Raji (cell line): ENCODE data around the gene GPRIN2.
"Not testable (repeated sequence)": the region's sequence is repeated elsewhere in the genome, so short reads cannot be mapped to it uniquely, and the experiment has no call there.

Experiments
- POLR2A ChIP-seq: IDR thresholded peaks from 2 replicates; pipeline ENCODE4 v1.6.1; 2011; ENCODE audit warnings: low read depth, low read length, control low read depth; ENCODE audit not compliant: insufficient read depth

GPRIN2 gene

DNA sequence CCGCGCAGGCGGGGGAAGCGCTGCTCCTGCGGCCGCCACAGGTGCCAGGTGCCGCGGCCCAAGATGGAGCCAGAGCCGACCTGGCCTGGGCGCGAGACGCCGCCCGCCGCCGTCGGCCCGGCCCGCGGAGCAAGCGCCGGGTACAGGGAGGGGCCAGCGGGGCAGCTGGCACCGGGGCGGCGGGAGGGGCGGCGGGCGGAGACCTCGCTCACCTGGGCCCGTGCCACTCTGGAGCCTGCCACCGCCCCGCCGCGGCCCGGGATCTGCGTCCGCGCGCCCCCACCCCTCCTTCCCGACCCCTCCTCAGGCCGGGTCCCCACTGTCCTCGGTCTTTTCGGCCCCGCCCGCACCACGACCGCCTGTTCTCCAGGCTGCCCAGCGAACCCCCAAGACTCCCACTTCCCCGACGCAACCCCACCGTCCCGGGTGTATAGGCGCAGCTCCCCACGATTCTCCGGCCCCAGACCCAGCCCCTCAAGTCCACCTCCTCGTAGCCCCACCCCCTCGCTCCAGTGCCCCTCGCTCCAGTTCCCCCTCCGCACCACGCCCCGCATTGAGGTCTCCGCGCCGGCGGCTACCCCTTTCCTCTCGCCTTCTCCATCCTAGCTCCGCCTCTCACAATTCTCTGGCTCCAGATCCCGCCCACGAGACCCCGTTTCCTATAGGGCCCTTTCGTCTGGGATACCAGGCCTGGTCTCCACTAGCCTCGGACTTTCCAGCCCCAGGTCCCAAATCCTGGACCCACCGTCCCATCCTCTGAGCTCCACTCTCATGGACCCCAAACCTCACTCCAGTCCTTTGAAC is at the start of gene GPRIN2:
Gene GPRIN2, minus strand, starts transcription at position 144 of the 804 bp plus-strand sequence. CDS start 5,922 bp downstream, outside the sequence.
- no peak for TF ChIP-seq POLR2A

DNA sequence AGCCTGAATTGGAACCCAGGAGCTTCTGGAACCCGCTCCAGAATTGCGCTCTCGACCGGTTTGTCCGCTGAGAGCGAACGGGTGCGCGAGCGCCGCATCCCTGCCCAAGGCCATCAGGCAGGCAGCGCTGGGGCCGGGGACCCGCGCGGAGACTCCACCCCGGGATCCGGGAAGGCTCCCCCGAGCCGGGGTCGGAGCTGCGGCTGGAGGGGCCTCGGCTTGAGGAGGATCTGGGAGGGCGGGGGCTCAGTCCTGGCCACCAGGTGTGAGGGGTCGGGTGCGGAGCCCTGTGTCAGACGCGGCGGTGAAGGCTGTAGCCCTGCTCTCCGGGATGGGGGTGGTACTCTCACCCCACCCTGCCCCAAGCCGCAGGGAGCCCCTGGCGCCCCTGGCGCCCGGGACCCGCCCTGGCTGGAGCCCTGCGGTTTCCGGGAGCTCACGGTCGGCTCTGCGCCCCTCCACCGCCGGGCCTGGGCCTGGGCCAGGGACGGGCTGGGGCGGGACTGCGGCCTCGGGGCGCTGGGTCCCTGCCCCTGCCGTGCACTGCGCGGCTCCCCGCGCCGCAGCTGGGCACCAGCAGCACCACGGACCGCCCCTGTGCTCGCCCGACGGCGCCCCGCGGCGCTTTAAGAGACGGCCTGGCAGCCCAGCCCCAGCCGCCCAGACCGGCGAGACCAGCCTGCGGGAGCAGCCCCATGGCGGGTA is 22.2 kb upstream of the GPRIN2 start, which contains the start of gene SYT15:
Gene SYT15, plus strand, starts transcription at position 655 of the 705 bp plus-strand sequence. Its CDS starts 41 bp downstream, at position 696.
- TF ChIP-seq POLR2A: not testable (repeated sequence)

DNA sequence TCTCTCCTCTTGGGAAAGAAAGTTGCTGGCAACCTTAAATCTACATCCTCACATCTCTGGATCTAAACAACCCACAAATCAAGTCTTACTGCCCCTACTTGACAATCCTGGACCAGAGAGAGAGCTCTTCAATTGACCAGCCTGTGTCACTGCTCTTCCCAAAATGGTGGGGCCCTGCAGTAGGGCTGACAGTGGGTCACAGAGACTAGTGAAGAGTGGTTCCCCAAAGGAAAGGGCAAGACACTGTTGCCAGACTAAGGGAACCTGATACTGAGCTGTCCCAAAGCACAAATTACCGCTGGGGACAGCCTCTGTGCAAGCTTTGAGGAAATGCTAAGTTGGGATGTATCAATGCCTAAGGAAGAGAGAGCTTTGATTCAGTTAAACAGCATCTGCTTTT is 4.5 kb upstream of the GPRIN2 start:
- no peak for TF ChIP-seq POLR2A

DNA sequence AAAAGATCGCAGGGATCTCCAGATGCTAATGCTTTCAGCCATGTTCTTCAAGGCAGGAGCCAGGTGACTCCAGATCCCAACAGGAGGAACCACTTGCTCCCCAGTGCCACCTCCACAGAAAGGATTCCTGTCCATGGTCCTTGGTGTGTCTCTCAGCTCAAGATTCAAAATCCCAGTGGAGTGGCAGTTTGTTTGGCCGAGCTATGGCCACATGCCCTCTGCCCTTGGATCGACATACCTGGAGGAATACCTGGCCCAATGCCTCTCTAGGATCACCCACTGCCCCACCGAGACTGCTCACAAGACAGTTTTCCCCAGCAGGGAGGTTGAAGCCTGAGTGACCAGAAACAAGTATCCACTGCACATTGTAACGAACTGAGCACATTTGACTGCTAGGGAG is 3.9 kb upstream of the GPRIN2 start:
- no peak for TF ChIP-seq POLR2A

DNA sequence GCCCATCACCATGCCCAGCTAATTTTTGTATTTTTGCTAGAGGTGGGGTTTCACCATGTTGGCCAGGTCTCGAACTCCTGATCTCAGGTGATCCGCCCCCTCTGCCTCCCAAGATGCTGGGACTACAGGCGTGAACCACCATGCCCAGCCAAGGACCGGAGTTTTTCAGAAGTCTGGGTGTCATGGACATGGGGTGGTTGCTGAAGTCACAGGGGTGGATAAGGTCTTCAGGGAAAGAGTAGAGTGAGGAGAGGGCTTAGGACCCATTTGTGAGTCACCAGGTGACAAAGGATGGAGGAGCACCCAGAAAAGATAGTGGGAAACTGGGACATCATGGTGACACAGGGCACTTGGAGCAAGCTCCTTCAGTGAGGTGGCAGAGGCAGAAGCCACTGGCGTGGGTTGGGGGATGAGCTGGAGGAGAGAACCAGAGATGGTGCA is 2.8 kb upstream of the GPRIN2 start:
- no peak for TF ChIP-seq POLR2A

DNA sequence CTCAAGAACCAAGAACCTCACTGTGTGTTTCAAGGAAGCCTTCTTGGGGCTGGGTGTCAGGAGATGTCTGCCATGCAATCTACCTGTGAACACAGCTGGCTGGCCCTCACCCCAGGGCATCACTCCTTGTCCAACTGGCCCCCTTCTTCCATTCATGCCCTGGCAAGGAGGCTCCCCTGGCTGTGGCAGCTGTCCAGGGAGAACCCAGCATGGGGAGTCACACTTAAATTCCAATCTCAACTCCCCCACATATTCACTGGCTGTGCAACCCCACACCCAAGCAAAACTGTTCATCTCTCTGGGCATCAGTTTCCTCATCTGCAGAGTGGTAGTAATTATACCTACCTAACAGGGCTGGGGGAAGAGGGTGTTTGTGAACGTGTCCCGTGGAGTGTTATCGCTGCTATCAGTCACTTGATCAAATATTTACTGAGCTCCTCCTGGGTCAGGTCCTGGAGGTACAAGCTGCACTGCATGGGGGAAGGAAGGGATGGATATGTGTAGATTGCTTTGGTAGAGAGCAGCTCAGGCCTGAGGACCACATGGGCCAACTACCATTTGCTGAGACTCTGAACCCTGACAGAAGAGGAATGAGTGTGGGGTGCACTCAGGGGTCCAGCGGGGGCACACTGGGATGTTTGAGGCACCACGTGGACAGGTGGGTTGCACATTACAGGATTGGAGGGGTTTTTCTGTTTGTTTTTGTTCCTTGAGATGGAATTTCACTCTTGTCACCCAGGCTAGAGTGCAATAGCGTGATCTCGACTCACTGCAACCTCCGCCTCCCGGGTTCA is 2.1 kb upstream of the GPRIN2 start:
- no peak for TF ChIP-seq POLR2A

DNA sequence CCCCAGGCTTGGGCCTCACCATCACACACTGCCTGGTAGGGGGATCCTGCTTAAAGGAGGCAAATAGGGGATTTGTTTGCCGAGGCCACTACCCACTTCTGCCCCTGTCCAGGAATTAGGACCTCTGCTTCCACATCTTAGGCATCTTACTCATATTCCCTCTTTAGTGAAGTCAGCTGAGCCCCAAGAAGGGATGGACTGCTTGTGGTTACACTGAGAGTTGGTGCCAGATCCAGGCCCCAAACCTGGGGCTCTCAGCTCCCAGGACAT is 1.6 kb upstream of the GPRIN2 start:
- TF ChIP-seq POLR2A: no peak

DNA sequence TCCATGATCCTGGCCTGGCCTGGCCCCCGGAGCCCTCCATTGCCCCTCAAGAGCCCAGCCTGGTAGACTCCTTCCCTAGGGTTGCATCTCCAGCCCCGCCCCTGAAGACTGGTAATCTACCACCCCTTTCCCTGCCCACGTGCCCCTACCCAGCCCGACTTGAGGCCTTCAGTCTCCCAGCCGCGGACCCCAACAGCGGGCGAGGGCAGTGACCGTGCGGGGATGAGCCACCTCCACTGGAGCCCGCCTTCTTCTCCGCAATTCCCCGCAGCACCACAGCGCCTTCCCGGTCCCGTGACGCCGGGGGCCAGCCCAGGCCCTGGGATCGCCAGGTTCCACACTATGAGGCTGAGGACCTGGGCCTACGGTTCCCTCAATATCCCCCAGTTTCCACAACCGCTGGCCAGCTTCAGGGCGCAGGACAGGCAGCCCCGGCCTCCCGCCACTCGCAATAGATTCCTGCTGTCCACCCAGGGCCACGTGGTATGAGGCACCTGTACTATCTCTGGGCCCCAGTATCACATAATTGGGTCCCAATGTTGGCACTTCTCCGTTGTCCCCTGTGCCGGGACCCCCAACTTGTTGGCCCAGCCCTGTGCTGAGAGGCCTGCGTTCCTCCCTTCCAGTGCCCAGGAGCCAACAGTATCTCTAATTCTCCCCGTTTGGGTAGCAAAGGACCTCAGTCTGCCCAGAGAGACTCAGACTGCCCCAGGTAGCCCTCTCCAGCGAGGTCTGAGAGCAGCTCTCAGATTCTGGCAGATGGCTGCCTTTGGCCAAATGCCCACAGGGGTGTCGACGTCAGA is 1.1 kb upstream of the GPRIN2 start:
- no peak for TF ChIP-seq POLR2A

DNA sequence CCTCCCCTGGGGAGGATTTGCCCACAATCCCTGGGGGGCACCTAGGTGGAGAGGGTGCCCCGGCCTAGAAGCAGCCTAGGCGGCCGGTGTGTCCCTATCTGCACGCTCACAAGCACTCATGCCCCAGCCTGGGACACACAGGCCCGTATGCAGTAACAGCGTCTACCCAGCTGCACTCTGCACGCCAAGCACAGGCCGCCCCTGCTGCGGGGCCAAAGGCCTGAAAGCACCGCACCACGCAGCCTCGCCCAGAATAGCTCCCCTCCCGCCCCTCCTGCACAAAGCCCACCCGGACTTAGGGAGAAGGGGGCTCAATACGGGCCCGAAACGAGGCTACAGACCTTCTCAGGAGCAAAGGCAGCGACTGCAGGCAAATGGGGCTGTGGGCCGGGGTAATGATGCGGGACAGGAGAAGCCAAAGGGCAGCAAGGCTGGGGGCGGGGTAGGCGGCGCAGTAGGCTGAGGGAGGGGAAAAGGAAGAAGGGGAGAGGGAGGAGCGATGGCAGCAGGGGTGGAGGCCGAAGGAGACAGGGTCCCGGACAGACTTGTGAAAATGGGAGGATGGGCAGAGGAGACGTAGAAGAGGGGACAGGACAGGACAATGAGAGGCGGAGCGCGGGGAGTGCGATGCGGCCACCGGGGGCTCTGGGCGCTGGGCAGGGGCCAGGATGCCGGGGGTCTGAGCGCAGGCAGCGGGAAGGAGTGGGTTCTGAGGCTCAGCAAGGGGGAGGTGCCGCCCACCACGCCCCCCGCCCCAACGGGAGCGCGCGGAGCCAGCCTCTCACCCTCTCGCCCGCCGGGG is 544 bp downstream of the GPRIN2 start:
- TF ChIP-seq POLR2A: no peak

DNA sequence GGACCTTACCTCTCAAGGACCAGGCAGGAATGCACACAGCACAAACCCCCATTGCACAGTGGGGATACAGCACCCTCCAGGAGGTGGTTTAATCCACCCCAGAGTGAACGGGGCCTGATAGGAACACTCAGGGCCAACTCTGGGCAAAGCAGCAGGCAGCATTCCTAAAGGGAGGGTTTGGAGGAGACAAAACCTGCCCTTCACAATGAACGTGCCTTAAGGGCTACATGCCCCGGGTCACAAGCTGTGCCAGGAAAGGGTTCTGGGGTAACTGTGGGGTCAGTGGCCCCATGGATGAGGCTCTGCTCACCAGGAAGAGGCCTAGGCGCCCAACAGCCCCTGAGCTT is 1.1 kb downstream of the GPRIN2 start:
- TF ChIP-seq POLR2A: no peak

DNA sequence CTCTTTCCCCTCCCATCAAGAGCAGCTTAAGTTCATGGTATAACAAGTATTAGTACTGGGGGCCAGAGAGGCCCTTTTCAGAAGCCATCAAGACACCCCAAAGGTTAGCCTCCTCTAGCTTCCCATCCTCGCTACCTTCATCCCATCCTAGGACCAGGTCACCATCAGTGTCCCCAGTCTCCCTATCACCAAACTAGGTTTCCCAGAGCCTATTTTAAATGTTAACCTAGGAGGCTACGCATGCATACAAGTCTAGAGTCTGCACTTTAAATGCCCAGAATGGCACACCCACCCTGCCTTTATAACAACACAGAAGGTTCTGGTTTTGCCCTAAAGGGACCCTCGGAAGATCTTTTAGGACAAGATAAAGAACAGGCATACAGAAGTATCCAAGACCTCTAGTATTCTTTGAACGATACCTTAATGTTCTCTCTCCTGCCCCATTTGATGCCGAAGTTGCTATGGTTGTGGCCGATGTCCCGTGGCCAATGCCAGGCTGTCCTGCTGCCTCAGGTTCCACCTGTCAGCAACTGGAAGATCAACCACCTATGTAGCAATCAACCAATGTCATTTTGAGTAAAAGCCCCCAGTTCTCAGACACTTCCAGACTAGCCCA is 2.2 kb downstream of the GPRIN2 start:
- no peak for TF ChIP-seq POLR2A

DNA sequence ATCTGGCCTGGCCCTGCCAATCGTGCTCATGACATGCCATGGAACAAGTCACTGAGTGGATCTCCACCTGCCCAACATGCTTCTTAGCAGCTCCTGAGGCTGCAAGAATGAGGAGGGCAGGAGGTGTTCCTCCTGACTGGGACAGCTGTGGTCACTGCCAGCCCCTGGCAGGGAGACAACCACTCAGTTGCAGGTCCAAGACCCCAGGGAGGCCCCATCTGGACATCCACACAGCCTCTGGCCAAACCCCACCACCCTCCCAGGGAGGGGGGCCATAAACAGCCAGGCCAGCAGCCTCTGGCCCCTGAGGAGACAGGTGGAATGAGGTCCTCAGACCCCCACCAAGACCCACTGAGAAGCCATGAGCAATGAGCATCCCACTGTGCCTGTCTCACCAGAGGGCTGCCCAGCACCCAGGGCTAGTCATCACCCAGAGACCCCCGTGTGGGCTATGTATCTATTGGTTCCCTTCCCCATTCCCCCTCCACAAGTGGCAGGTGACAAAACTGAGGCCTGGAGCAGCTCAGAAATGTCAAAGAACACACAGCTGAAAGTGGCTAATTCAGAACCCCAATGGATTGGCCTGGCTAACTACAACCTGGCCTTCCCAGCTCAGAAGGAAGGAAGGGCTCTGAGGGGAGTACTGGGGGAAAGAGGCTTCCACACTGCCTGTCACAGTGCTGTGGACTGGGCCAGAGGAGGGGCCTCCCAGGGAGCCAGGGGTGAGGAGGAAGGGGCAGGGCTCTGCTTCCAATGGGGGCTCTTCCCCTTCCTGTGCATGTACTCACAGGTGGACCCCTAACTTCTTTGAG is 3.0 kb downstream of the GPRIN2 start:
- no peak for TF ChIP-seq POLR2A

DNA sequence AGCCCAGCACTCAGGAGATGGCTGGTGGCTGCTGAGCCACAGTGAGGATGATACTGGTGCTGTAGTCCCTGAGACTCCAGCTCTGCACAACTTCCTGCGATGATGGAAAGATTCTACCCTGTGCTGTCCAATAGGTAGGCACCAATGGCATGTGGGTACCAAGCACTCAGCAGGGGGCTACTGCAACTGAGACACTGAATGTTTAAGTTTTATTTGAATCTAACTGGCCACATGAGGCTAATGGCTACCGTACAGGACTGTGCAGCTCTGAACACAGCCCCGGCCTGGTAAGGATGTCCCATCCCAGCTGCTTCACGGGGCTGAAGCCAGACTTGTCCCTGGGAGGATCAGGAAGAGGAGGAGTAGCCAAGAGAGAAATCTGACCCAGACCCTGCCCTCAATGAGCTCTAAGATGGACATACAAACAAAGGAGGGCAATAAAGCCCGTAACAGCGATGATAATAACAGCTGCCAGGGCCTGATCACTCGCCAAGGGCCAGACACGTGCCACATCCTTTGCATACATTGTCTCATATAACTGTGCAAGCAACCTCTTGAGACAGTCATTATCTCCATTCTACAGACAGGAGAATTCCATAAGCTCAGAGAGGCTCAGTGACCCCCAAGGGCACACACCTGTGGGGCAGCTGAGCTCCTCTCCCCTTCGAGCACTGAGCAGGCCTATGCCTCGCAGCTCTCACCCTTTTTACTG is 3.8 kb downstream of the GPRIN2 start:
- no peak for TF ChIP-seq POLR2A
